HepG2 (cell line): ENCODE measurements around the gene PPP1R13L. TPM values are rescaled to one million over a fixed set of nuclear protein-coding genes. Genes with fewer than 3 reads are reported as not detected.
A peak's percentile ranks its signal among the peaks of the same experiment; 100 is the strongest.

Source experiments
- BRCA1 ChIP-seq: sonication (generic); formaldehyde crosslinking; IDR thresholded peaks from 2 replicates; pipeline ENCODE4 v1.4.0; 2020; ENCODE audit warnings: missing genetic modification reagents
- HNRNPK ChIP-seq: fragments of 200-400 bp; formaldehyde crosslinking; IDR thresholded peaks from 2 replicates; pipeline ENCODE4 v1.6.1; 2018; ENCODE audit warnings: low read length, low read depth, moderate library complexity, mild to moderate bottlenecking; ENCODE audit not compliant: poor library complexity, severe bottlenecking
- KDM1A ChIP-seq: IDR thresholded peaks from 2 replicates; pipeline ENCODE4 v1.6.1; 2016; ENCODE audit warnings: missing compliant biosample characterization
- MAFF ChIP-seq: IDR thresholded peaks from 2 replicates; pipeline ENCODE4 v1.6.1; 2011; ENCODE audit warnings: low read depth, low read length, improper control_type of control experiment
- SIX4 ChIP-seq: sonication (generic); formaldehyde crosslinking; IDR thresholded peaks from 2 replicates; pipeline ENCODE4 v1.4.0; 2020; ENCODE audit warnings: missing genetic modification reagents
- SMAD1 ChIP-seq: sonication (generic); formaldehyde crosslinking; IDR thresholded peaks from 2 replicates; pipeline ENCODE4 v1.4.0; 2020; ENCODE audit warnings: missing genetic modification reagents, low read depth, mild to moderate bottlenecking, borderline replicate concordance
- STAT5B ChIP-seq: sonication (generic); formaldehyde crosslinking; IDR thresholded peaks from 2 replicates; pipeline ENCODE4 v1.4.0; 2020; ENCODE audit warnings: missing genetic modification reagents
- ZNF282 ChIP-seq: fragments of 450-650 bp; IDR thresholded peaks from 2 replicates; pipeline ENCODE4 v1.6.1; 2018; ENCODE audit not compliant: partially characterized antibody
- ZNF737 ChIP-seq: sonication (generic); formaldehyde crosslinking; IDR thresholded peaks from 2 replicates; pipeline ENCODE4 v1.5.0; 2020; ENCODE audit warnings: missing genetic modification reagents, mild to moderate bottlenecking, borderline replicate concordance
- polyA plus RNA-seq, 8 experiments: library from polyadenylated mRNA; depleted of rRNA in 3 of 8; stranded (reverse) in 7 of 8; unstranded in 1 of 8; fragments of >200 nt; fragmentation: Illumina TruSeq in 4 of 8; extraction: Trizol in 4 of 8; gene quantifications; 2 replicates each; pipeline versions ENCODE4 v1.2.1 to v1.2.3, GENCODE V29; 2011 to 2016; ENCODE audit warnings: low read depth in 4 of 8, missing spikeins in 1 of 8, mixed read lengths in 1 of 8; ENCODE audit not compliant: insufficient read depth in 1 of 8
- total RNA-seq, 5 experiments: library from RNA; depleted of rRNA; stranded (reverse); fragments of >200 nt; fragmentation: Illumina TruSeq; extraction: Trizol; gene quantifications; 2 replicates each; pipeline ENCODE4 v1.2.3, GENCODE V29; 2016; ENCODE audit warnings: low read depth in 1 of 5
- TF ChIP-seq, protein P1 (sequence below): fragments of 450-650 bp; IDR thresholded peaks from 2 replicates; pipeline ENCODE4 v1.6.1; 2017; ENCODE audit warnings: mild to moderate bottlenecking
- TF ChIP-seq, protein P2 (sequence below): sonication (generic); formaldehyde crosslinking; IDR thresholded peaks from 2 replicates; pipeline ENCODE4 v1.5.1; 2020; ENCODE audit warnings: mild to moderate bottlenecking, missing genetic modification reagents, moderate library complexity
- TF ChIP-seq, protein P3 (sequence below): sonication (generic); formaldehyde crosslinking; IDR thresholded peaks from 2 replicates; pipeline ENCODE4 v1.4.0; 2020; ENCODE audit warnings: missing genetic modification reagents, borderline replicate concordance
- TF ChIP-seq, protein P4 (sequence below): sonication (generic); formaldehyde crosslinking; IDR thresholded peaks from 2 replicates; pipeline ENCODE4 v1.4.0; 2020; ENCODE audit warnings: missing genetic modification reagents, borderline replicate concordance

PPP1R13L gene
- total and polyA plus RNA-seq, 2 of the 13 experiments (the other 11 are each of a cell fraction or from before 2014, with no cell fraction given) = 1.3 to 6.6 TPM

DNA sequence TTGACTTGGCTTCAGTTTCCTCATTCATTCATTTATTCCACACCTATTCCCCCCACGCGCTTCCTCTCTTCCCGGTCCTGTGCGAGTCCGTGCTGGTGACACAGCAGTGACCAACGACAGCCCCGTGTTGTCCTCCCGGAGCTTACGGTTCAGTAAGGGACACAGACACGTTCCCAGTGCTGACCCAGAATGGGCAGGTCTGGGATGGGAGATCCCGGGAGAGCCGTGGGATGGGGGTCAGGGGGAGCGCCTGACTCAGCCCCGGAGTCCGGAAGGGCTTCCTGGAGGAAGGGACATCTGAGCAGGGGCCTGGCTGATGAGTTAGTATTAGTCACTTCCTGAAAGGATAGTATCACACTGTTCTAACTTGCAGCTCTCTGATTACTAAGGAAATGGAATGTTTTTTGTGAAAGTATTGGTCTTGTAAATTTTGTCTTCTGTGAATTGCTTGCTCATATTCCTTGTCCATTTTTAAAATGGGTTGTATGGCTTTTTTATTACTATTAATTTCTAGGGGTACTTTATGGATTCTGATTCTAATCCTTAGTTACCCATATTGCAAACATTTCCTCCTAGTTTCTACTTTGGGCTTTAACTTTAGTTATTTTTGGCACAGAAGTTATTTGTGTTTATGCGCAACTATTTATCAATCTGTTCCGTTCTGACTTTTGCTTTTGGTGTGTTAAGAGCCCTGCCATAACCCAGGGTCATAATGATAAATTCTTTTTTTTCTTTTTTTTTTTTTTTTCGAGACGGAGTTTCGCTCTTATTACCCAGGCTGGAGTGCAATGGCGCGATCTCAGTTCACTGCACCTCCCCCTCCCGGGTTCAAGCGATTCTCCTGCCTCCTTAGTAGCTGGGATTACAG is 19.6 kb upstream of the PPP1R13L start (continued):
- TF ChIP-seq, protein P1, sequence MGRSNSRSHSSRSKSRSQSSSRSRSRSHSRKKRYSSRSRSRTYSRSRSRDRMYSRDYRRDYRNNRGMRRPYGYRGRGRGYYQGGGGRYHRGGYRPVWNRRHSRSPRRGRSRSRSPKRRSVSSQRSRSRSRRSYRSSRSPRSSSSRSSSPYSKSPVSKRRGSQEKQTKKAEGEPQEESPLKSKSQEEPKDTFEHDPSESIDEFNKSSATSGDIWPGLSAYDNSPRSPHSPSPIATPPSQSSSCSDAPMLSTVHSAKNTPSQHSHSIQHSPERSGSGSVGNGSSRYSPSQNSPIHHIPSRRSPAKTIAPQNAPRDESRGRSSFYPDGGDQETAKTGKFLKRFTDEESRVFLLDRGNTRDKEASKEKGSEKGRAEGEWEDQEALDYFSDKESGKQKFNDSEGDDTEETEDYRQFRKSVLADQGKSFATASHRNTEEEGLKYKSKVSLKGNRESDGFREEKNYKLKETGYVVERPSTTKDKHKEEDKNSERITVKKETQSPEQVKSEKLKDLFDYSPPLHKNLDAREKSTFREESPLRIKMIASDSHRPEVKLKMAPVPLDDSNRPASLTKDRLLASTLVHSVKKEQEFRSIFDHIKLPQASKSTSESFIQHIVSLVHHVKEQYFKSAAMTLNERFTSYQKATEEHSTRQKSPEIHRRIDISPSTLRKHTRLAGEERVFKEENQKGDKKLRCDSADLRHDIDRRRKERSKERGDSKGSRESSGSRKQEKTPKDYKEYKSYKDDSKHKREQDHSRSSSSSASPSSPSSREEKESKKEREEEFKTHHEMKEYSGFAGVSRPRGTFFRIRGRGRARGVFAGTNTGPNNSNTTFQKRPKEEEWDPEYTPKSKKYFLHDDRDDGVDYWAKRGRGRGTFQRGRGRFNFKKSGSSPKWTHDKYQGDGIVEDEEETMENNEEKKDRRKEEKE = no peak
- TF ChIP-seq, protein P2, sequence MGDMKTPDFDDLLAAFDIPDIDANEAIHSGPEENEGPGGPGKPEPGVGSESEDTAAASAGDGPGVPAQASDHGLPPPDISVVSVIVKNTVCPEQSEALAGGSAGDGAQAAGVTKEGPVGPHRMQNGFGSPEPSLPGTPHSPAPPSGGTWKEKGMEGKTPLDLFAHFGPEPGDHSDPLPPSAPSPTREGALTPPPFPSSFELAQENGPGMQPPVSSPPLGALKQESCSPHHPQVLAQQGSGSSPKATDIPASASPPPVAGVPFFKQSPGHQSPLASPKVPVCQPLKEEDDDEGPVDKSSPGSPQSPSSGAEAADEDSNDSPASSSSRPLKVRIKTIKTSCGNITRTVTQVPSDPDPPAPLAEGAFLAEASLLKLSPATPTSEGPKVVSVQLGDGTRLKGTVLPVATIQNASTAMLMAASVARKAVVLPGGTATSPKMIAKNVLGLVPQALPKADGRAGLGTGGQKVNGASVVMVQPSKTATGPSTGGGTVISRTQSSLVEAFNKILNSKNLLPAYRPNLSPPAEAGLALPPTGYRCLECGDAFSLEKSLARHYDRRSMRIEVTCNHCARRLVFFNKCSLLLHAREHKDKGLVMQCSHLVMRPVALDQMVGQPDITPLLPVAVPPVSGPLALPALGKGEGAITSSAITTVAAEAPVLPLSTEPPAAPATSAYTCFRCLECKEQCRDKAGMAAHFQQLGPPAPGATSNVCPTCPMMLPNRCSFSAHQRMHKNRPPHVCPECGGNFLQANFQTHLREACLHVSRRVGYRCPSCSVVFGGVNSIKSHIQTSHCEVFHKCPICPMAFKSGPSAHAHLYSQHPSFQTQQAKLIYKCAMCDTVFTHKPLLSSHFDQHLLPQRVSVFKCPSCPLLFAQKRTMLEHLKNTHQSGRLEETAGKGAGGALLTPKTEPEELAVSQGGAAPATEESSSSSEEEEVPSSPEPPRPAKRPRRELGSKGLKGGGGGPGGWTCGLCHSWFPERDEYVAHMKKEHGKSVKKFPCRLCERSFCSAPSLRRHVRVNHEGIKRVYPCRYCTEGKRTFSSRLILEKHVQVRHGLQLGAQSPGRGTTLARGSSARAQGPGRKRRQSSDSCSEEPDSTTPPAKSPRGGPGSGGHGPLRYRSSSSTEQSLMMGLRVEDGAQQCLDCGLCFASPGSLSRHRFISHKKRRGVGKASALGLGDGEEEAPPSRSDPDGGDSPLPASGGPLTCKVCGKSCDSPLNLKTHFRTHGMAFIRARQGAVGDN (CRISPR knock-in tag) = peak; percentile 71
- no peak for TF ChIP-seq STAT5B (CRISPR knock-in tag)
- TF ChIP-seq ZNF737 = no peak
- TF ChIP-seq KDM1A (CRISPR knock-in tag) = no peak
- TF ChIP-seq, protein P3, sequence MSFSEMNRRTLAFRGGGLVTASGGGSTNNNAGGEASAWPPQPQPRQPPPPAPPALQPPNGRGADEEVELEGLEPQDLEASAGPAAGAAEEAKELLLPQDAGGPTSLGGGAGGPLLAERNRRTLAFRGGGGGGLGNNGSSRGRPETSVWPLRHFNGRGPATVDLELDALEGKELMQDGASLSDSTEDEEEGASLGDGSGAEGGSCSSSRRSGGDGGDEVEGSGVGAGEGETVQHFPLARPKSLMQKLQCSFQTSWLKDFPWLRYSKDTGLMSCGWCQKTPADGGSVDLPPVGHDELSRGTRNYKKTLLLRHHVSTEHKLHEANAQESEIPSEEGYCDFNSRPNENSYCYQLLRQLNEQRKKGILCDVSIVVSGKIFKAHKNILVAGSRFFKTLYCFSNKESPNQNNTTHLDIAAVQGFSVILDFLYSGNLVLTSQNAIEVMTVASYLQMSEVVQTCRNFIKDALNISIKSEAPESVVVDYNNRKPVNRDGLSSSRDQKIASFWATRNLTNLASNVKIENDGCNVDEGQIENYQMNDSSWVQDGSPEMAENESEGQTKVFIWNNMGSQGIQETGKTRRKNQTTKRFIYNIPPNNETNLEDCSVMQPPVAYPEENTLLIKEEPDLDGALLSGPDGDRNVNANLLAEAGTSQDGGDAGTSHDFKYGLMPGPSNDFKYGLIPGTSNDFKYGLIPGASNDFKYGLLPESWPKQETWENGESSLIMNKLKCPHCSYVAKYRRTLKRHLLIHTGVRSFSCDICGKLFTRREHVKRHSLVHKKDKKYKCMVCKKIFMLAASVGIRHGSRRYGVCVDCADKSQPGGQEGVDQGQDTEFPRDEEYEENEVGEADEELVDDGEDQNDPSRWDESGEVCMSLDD (CRISPR knock-in tag) = no peak
- TF ChIP-seq, protein P4, sequence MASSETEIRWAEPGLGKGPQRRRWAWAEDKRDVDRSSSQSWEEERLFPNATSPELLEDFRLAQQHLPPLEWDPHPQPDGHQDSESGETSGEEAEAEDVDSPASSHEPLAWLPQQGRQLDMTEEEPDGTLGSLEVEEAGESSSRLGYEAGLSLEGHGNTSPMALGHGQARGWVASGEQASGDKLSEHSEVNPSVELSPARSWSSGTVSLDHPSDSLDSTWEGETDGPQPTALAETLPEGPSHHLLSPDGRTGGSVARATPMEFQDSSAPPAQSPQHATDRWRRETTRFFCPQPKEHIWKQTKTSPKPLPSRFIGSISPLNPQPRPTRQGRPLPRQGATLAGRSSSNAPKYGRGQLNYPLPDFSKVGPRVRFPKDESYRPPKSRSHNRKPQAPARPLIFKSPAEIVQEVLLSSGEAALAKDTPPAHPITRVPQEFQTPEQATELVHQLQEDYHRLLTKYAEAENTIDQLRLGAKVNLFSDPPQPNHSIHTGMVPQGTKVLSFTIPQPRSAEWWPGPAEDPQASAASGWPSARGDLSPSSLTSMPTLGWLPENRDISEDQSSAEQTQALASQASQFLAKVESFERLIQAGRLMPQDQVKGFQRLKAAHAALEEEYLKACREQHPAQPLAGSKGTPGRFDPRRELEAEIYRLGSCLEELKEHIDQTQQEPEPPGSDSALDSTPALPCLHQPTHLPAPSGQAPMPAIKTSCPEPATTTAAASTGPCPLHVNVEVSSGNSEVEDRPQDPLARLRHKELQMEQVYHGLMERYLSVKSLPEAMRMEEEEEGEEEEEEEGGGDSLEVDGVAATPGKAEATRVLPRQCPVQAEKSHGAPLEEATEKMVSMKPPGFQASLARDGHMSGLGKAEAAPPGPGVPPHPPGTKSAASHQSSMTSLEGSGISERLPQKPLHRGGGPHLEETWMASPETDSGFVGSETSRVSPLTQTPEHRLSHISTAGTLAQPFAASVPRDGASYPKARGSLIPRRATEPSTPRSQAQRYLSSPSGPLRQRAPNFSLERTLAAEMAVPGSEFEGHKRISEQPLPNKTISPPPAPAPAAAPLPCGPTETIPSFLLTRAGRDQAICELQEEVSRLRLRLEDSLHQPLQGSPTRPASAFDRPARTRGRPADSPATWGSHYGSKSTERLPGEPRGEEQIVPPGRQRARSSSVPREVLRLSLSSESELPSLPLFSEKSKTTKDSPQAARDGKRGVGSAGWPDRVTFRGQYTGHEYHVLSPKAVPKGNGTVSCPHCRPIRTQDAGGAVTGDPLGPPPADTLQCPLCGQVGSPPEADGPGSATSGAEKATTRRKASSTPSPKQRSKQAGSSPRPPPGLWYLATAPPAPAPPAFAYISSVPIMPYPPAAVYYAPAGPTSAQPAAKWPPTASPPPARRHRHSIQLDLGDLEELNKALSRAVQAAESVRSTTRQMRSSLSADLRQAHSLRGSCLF (CRISPR knock-in tag) = no peak
- no peak for TF ChIP-seq ZNF282
- no peak for TF ChIP-seq MAFF
- TF ChIP-seq HNRNPK = no peak
- TF ChIP-seq BRCA1 = no peak
- no peak for TF ChIP-seq SMAD1 (CRISPR knock-in tag)
- 0 out of 2 replicates have a peak, but pooled peaks have one; percentile 14 for TF ChIP-seq SIX4 (CRISPR knock-in tag)
